GM13977 (cell line): ENCODE measurements around the gene MYCN.
"Not testable (repeated sequence)": the region's sequence is repeated elsewhere in the genome, so short reads cannot be mapped to it uniquely, and the experiment has no call there.

Experiments
- DNase-seq: peaks from one replicate; pipeline ENCODE4 v3.0.0; 2012; ENCODE audit warnings: low spot score
- CTCF ChIP-seq: IDR thresholded peaks from 2 replicates; pipeline ENCODE4 v1.5.1; 2012; ENCODE audit warnings: mild to moderate bottlenecking, control low read depth; ENCODE audit not compliant: insufficient read depth; ENCODE audit errors: extremely low read depth, missing control alignments
- in situ Hi-C: fragments of 300-500 bp; cut with MboI; formaldehyde crosslinking; loops from one replicate; pipeline ENCODE4 v1.12.0; 2022; ENCODE audit warnings: low sequenced_read_pairs, low pct_unique_long_range_greater_than_20kb, mixed read lengths, inconsistent platforms; ENCODE audit not compliant: unreplicated experiment

Gene MYCN

DNA sequence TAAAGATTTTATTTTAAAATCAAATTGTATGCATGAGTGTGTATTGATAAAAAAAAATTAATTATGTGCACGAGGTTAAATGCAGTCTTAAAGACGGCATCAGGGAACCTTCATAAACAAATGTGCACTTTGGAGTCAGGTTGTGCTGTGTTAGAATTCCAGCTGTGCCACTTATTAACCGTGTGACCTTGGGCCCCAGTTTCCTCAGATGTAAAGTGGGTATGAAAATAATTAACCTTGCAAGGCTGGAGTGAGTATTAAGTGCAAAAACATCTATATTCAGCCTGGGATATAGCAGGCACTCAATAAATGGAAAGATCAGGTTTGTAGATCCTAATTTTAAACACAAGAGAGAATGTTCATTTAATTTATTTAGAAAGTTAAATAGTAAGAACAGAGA is 14.5 kb upstream of the MYCN start:
- TF ChIP-seq CTCF: no peak
- in situ Hi-C loops: loop anchor here (25.0 kb wide), 1 partner anchor 289 kb away; no protein-coding TSS in a partner anchor
- no peak for DNase-seq

DNA sequence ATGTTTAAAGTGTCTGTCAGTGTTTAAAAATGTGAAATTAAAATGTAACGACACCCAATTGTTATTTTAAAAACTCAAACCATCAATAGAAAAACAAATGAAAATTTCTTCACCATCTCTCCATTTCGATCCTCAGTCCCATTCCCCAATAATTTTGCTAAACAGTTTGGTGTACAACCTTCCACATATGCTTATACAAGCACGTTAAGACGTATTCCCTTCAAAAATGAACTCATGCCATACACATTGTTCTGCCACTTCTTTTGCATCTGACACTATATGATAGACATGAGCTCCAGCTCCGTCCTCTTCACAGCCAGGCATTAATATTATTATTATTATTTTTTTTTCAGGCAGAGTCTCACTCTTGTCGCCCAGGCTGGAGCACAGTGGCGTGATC is 14.1 kb upstream of the MYCN start:
- no peak for DNase-seq
- no peak for TF ChIP-seq CTCF
- in situ Hi-C loops: loop anchor here (25.0 kb wide), 1 partner anchor 289 kb away; no protein-coding TSS in a partner anchor

DNA sequence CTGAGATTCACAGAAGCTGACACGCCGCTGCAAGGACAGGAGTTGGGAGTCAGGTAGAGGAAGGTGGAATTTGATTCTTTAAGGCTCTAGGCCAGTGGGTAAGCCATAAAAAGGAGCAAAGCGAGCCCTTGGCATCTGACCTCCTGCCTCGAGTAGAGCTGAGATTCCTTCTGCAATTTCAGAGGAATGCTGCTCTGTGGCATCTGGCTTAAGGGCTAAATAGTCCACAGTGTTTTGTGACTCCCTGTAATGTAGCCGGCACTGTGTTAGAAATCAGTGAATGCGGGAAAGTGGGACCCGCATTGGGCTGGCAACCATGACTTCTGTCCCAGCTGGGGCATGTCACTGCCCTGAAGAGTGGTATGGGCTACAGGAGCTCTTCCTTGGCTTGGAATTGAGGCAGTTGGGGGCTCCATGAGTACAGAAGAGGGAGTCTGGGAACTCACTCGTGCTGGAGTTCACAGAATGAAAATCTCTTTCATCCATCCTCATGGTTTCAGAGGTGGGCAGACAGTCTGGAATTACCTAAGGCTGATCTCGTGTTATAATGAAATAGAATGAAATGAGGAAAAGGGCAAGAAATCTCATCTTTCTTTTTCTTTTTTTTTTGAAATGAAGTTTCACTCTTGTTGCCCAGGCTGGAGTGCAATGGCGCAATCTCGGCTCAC is 12.7 kb upstream of the MYCN start:
- DNase-seq: no peak
- in situ Hi-C loops: loop anchor here (25.0 kb wide), 1 partner anchor 290 kb away; no protein-coding TSS in a partner anchor
- no peak for TF ChIP-seq CTCF

DNA sequence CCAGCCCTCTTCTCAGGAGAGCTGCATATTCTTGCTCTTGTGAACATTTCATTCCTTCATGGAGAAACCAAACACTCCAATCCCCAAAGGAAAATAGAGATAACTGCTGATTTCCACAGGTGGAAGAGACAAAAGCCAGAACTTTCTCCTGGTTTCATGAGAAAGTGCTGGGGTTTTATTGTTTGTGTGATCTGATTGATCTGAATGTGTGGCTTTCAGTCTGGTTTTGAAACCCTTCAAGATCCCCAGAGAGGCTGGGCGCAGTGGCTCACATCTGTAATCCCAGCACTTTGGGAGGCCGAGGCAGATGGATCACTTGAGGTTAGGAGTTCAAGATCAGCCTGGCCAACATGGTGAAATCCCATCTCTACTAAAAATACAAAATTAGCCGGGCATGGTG is 11.3 kb upstream of the MYCN start:
- in situ Hi-C loops: loop anchor here (25.0 kb wide), 1 partner anchor 292 kb away; no protein-coding TSS in a partner anchor
- DNase-seq: not testable (repeated sequence)

- in situ Hi-C loops: loop anchor here (25.0 kb wide), 1 partner anchor 293 kb away; no protein-coding TSS in a partner anchor
These were observed 10.5 kb upstream of the MYCN start for GRCh38 chr2:15929861-15930260.

DNA sequence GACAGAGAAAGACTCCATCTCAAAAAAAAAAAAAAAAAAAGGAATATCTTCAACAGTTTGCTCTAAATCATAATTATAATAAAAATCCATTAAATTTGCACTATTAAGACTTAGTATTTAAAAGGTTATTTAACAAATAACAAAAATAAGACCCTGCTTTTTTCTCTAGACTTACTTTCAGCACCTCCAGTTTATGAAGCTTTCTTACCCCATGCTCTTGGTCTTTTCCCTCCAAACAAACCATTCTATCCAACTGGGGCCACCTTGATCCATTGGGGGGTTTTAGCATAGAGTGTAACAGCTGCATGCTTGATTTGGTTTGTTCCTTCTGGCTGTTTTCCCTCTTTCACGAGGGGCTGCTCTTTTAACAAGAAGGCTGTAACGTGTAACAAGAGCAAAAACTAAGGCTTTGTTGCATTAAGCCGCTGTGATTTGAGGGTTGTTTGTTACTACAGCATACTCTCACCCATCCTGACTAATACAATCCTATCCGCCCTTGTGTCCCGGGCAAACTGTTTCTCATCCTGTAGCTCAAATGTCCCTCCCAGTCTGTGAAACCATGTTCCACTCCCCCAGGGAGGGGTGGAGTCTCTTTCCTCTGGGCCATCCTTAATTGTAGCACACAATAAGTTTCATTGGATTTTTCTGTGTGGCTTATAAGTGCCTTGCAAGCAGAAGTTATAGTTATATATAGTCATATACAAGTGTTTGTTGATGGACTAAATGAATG is 9.6 kb upstream of the MYCN start:
- TF ChIP-seq CTCF: no peak
- DNase-seq: no peak
- in situ Hi-C loops: loop anchor here (25.0 kb wide), 1 partner anchor 293 kb away; no protein-coding TSS in a partner anchor

More at GRCh38 chr2:15929861-15930260, 10.5 kb upstream of the MYCN start:
- TF ChIP-seq CTCF: no peak
- DNase-seq: no peak

- TF ChIP-seq CTCF: no peak
- in situ Hi-C loops: loop anchor here (25.0 kb wide), 1 partner anchor 294 kb away; no protein-coding TSS in a partner anchor
- DNase-seq: no peak
These were observed 8.9 kb upstream of the MYCN start for GRCh38 chr2:15931319-15931890.
